Upper lobe of right lung (tissue), 1 donor: ENCODE measurements around the gene TJP2. TPM values are rescaled to one million over a fixed set of nuclear protein-coding genes. Genes with fewer than 3 reads are reported as not detected.
A peak's percentile ranks its signal among the peaks of the same experiment; 100 is the strongest.

Source experiments
- ATAC-seq: fragments of 200-7000 bp; cut with Tn5 transposase; one replicate; pipeline ENCODE4 v1.9.1; 2020; ENCODE audit warnings: mild to moderate bottlenecking, moderate library complexity
- DNase-seq: peaks from one replicate; pipeline ENCODE4 v3.0.0-alpha.2; 2020
- H3K27ac ChIP-seq: fragments of 200-600 bp; one replicate; pipeline ENCODE4 v1.8.0; 2022
- H3K27me3 ChIP-seq: fragments of 200-600 bp; one replicate; pipeline ENCODE4 v1.8.0; 2022; ENCODE audit warnings: mild to moderate bottlenecking
- H3K36me3 ChIP-seq: fragments of 200-600 bp; one replicate; pipeline ENCODE4 v1.8.0; 2022
- H3K4me1 ChIP-seq: fragments of 200-600 bp; one replicate; pipeline ENCODE4 v1.8.0; 2022
- H3K4me3 ChIP-seq: fragments of 200-600 bp; one replicate; pipeline ENCODE4 v1.8.0; 2022; ENCODE audit warnings: mild to moderate bottlenecking
- H3K9me3 ChIP-seq: fragments of 200-600 bp; one replicate; pipeline ENCODE4 v1.8.0; 2022
- CTCF ChIP-seq: fragments of 200-600 bp; IDR thresholded peaks from one replicate; pipeline ENCODE4 v1.8.0; 2022; ENCODE audit warnings: antibody characterized with exemption
- intact Hi-C: fragments of 100-400 bp; cut with DNase I; formaldehyde crosslinking; loops from one replicate; pipeline ENCODE4 v1.11.0; 2022
- total RNA-seq: library from RNA; stranded (reverse); fragmentation: NEBNext Ultra II Directional; extraction: Animal tissue kit (Norgen Biotek cat#: 25700); gene quantifications from one replicate; pipeline ENCODE4 v1.2.1, GENCODE V29; 2021
- donor health status: DM: no; HTN: yes; CAD: no; lungs with severe emphysema.

Gene TJP2
- total RNA-seq, 1 donor from 2014 or later, result 131 TPM

- intact Hi-C loops, result no loop called here
- no peak overlapping the region for H3K4me3 ChIP-seq
- DNase-seq, result no peak
- no peak for ATAC-seq
- no peak overlapping the region for H3K27ac ChIP-seq
- H3K36me3 ChIP-seq, result no peaks in the 10 kb centered on the region
- H3K9me3 ChIP-seq, result no peaks in the 10 kb centered on the region
- no peak for TF ChIP-seq CTCF
- H3K27me3 ChIP-seq, result no peaks in the 10 kb centered on the region
- H3K4me1 ChIP-seq, result peaks cover 53% of the 10 kb centered on the region
Observed at GRCh38 chr9:69188975-69189374, 14.9 kb downstream of the TJP2 start.

GRCh38 chr9:69190086-69190862 lies 16.2 kb downstream of the TJP2 start:
- DNase-seq, result no peak
- H3K36me3 ChIP-seq, result no peaks in the 10 kb centered on the region
- no peaks in the 10 kb centered on the region for H3K9me3 ChIP-seq
- no peaks in the 10 kb centered on the region for H3K27me3 ChIP-seq
- no peak for ATAC-seq
- peaks cover 53% of the 10 kb centered on the region for H3K4me1 ChIP-seq
- no peak overlapping the region for H3K4me3 ChIP-seq
- H3K27ac ChIP-seq, result peak overlapping the region; percentile 18
- TF ChIP-seq CTCF, result no peak
- intact Hi-C loops, result loop anchor here (5.0 kb wide), 1 partner anchor 143 kb away; no protein-coding TSS in a partner anchor

GRCh38 chr9:69190863-69191181 lies 16.7 kb downstream of the TJP2 start:
- intact Hi-C loops, result loop anchor here (5.0 kb wide), 1 partner anchor 144 kb away; no protein-coding TSS in a partner anchor
- ATAC-seq (no peak), DNase-seq (no peak)
- Histone ChIP-seq H3K36me3 (no peaks in the 10 kb centered on the region), H3K4me1 (peaks cover 53% of the 10 kb centered on the region), H3K27me3 (no peaks in the 10 kb centered on the region), H3K27ac (peak overlapping the region; percentile 18), H3K4me3 (no peak overlapping the region), H3K9me3 (no peaks in the 10 kb centered on the region)
- TF ChIP-seq CTCF, result no peak

GRCh38 chr9:69191231-69191630 lies 17.2 kb downstream of the TJP2 start:
- DNase-seq, result no peak
- no peaks in the 10 kb centered on the region for H3K36me3 ChIP-seq
- H3K27me3 ChIP-seq, result no peaks in the 10 kb centered on the region
- no peak for TF ChIP-seq CTCF
- peaks cover 50% of the 10 kb centered on the region for H3K4me1 ChIP-seq
- no peaks in the 10 kb centered on the region for H3K9me3 ChIP-seq
- no peak for ATAC-seq
- intact Hi-C loops, result loop anchor here (5.0 kb wide), 1 partner anchor 144 kb away; no protein-coding TSS in a partner anchor
- no peak overlapping the region for H3K4me3 ChIP-seq
- H3K27ac ChIP-seq, result no peak overlapping the region

- Histone ChIP-seq H3K36me3 (no peaks in the 10 kb centered on the region), H3K27ac (peak overlapping the region; percentile 21), H3K27me3 (no peaks in the 10 kb centered on the region), H3K4me1 (peaks cover 41% of the 10 kb centered on the region), H3K4me3 (no peak overlapping the region), H3K9me3 (no peaks in the 10 kb centered on the region)
- ATAC-seq (peak; percentile 46), DNase-seq (no peak)
- intact Hi-C loops, result loop anchor here (5.0 kb wide), 1 partner anchor 145 kb away; no protein-coding TSS in a partner anchor
- TF ChIP-seq CTCF, result no peak
Observed at GRCh38 chr9:69192214-69192613, 18.1 kb downstream of the TJP2 start.
